HepG2 (cell line): ENCODE data around the gene PRR19. TPM values are rescaled to one million over a fixed set of nuclear protein-coding genes. Genes with fewer than 3 reads are reported as not detected.

Experiments
- AGO2 ChIP-seq: fragments of 200-400 bp; formaldehyde crosslinking; optimal IDR thresholded peaks from 2 replicates; pipeline ENCODE3; 2017; ENCODE audit warnings: mild to moderate bottlenecking, low read depth, low read length, moderate library complexity
- ARNT2 ChIP-seq: sonication (generic); formaldehyde crosslinking; IDR thresholded peaks from 2 replicates; pipeline ENCODE4 v1.8.0; 2022; ENCODE audit warnings: mild to moderate bottlenecking, low read depth, missing genetic modification reagents, moderate library complexity
- ATRX ChIP-seq: sonication (generic); formaldehyde crosslinking; IDR thresholded peaks from 2 replicates; pipeline ENCODE4 v1.4.0; 2020; ENCODE audit warnings: missing genetic modification reagents, borderline replicate concordance
- EZH2 ChIP-seq: conservative IDR thresholded peaks from 2 replicates; pipeline ENCODE4 v1.6.1; 2012; ENCODE audit warnings: mild to moderate bottlenecking, low read depth, low read length, moderate library complexity
- HDAC2 ChIP-seq: sonication (generic); formaldehyde crosslinking; IDR thresholded peaks from 2 replicates; pipeline ENCODE4 v1.4.0; 2020; ENCODE audit warnings: missing genetic modification reagents
- HES4 ChIP-seq: sonication (generic); formaldehyde crosslinking; IDR thresholded peaks from 2 replicates; pipeline ENCODE4 v1.9.0; 2021; ENCODE audit warnings: mild to moderate bottlenecking, missing genetic modification reagents, borderline replicate concordance
- HMG20B ChIP-seq: conservative IDR thresholded peaks from 2 replicates; pipeline ENCODE4 v1.6.1; 2016; ENCODE audit warnings: missing genetic modification reagents, missing compliant biosample characterization
- KLF16 ChIP-seq, 2 experiments: sonication (generic) in 1 of 2; formaldehyde crosslinking in 1 of 2; IDR thresholded peaks; 2 replicates each; pipeline versions ENCODE4 v1.6.1 to v1.8.0; 2016 to 2023; ENCODE audit warnings: missing genetic modification reagents in 2 of 2, missing compliant biosample characterization in 1 of 2
- MED13 ChIP-seq: sonication (generic); formaldehyde crosslinking; IDR thresholded peaks from 2 replicates; pipeline ENCODE4 v1.5.0; 2020; ENCODE audit warnings: missing genetic modification reagents
- MED8 ChIP-seq: sonication (generic); formaldehyde crosslinking; IDR thresholded peaks from 2 replicates; pipeline ENCODE4 v1.8.1; 2023; ENCODE audit warnings: mild to moderate bottlenecking, missing genetic modification reagents; ENCODE audit not compliant: insufficient replicate concordance
- PHF21A ChIP-seq: sonication (generic); formaldehyde crosslinking; IDR thresholded peaks from 2 replicates; pipeline ENCODE4 v1.5.0; 2020; ENCODE audit warnings: mild to moderate bottlenecking, missing genetic modification reagents
- SRF ChIP-seq: IDR thresholded peaks from 2 replicates; pipeline ENCODE4 v1.6.1; 2011; ENCODE audit warnings: mild to moderate bottlenecking, low read depth, low read length, moderate library complexity
- SRY ChIP-seq: sonication (generic); formaldehyde crosslinking; IDR thresholded peaks from 2 replicates; pipeline ENCODE4 v1.8.0; 2022; ENCODE audit warnings: mild to moderate bottlenecking, missing genetic modification reagents
- TCF7 ChIP-seq: sonication (generic); IDR thresholded peaks from 2 replicates; pipeline ENCODE4 v1.6.1; 2016; ENCODE audit warnings: antibody characterized with exemption, low read depth
- THAP11 ChIP-seq: IDR thresholded peaks from 2 replicates; pipeline ENCODE4 v1.6.1; 2016; ENCODE audit warnings: missing biosample characterization, missing genetic modification reagents
- TOPORS ChIP-seq: sonication (generic); formaldehyde crosslinking; IDR thresholded peaks from 2 replicates; pipeline ENCODE4 v1.8.0; 2023; ENCODE audit warnings: mild to moderate bottlenecking, missing genetic modification reagents
- ZNF10 ChIP-seq: sonication (generic); formaldehyde crosslinking; IDR thresholded peaks from 2 replicates; pipeline ENCODE4 v1.4.0; 2020; ENCODE audit warnings: mild to moderate bottlenecking, low read depth, missing genetic modification reagents, borderline replicate concordance
- ZNF205 ChIP-seq: IDR thresholded peaks from 2 replicates; pipeline ENCODE4 v1.6.1; 2018; ENCODE audit warnings: missing biosample characterization, missing genetic modification reagents
- ZNF24 ChIP-seq: fragments of 450-650 bp; IDR thresholded peaks from 2 replicates; pipeline ENCODE4 v1.6.1; 2017; ENCODE audit warnings: antibody characterized with exemption, mild to moderate bottlenecking
- ZNF790 ChIP-seq: sonication (generic); formaldehyde crosslinking; IDR thresholded peaks from 2 replicates; pipeline ENCODE4 v1.8.0; 2022; ENCODE audit warnings: missing genetic modification reagents, mild to moderate bottlenecking, borderline replicate concordance
- polyA plus RNA-seq, 8 experiments: library from polyadenylated mRNA; depleted of rRNA in 3 of 8; stranded (reverse) in 7 of 8; unstranded in 1 of 8; fragments of >200 nt; fragmentation: Illumina TruSeq in 4 of 8; extraction: Trizol in 4 of 8; gene quantifications; 2 replicates each; pipeline versions ENCODE4 v1.2.1 to v1.2.3, GENCODE V29; 2011 to 2016; ENCODE audit warnings: low read depth in 4 of 8, missing spikeins in 1 of 8, mixed read lengths in 1 of 8; ENCODE audit not compliant: insufficient read depth in 1 of 8
- total RNA-seq, 5 experiments: library from RNA; depleted of rRNA; stranded (reverse); fragments of >200 nt; fragmentation: Illumina TruSeq; extraction: Trizol; gene quantifications; 2 replicates each; pipeline ENCODE4 v1.2.3, GENCODE V29; 2016; ENCODE audit warnings: low read depth in 1 of 5
- TF ChIP-seq, protein P1 (sequence below): sonication (generic); formaldehyde crosslinking; IDR thresholded peaks from one replicate; pipeline ENCODE4 v1.5.1; 2020; ENCODE audit warnings: mild to moderate bottlenecking, missing genetic modification reagents; ENCODE audit errors: not compliant biosample characterization

Gene PRR19
- total and polyA plus RNA-seq, 2 of the 13 experiments (the other 11 are each of a cell fraction or from before 2014, with no cell fraction given): 0.21 to 0.33 TPM

DNA sequence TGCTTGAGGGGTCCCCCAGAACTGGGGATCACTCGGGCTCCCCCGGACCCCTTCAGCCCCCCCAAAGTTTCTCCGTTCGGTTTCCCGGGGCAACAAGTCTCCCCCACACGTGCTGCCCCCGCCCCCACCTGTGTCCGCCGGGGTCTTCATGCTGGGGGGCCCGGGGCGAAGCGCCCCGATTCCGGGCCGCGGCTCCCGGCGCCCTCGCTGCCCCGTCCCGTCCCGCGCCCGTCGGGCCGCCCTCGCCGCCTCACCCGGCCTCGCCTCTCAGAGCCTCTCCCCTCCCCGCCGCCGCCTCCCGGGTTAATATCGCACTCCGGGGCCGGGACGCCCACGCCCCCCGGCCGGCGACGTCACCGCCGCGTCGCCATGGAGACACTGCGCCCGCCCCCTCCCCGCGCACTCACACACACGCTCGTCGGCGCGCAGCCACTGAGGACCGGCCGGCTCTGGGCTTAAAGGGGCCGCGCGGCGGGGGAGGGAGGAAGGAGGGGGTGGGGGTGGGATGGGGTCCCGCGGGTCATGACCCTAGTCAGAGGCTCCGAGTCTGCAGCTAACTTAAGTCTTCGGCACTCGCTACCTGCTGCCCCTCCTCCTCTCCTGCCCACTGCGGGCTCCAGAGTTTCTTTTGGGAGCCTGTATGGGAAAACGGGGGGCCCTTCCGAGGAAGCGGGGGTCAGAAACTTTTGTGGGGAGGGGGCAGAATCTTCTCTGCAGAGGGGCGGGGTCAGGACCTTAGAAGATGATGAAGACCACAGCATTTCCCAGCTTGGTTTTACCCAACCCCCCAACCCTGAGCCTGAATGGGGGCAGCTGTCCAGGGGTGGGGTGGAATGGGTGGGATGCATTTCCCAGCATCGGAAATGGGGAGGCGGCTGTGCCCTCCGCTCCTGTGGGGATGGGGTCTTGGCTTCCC is 46.8 kb upstream of the PRR19 start, which contains the start of gene ERF (continued):
- TF ChIP-seq, protein P1, sequence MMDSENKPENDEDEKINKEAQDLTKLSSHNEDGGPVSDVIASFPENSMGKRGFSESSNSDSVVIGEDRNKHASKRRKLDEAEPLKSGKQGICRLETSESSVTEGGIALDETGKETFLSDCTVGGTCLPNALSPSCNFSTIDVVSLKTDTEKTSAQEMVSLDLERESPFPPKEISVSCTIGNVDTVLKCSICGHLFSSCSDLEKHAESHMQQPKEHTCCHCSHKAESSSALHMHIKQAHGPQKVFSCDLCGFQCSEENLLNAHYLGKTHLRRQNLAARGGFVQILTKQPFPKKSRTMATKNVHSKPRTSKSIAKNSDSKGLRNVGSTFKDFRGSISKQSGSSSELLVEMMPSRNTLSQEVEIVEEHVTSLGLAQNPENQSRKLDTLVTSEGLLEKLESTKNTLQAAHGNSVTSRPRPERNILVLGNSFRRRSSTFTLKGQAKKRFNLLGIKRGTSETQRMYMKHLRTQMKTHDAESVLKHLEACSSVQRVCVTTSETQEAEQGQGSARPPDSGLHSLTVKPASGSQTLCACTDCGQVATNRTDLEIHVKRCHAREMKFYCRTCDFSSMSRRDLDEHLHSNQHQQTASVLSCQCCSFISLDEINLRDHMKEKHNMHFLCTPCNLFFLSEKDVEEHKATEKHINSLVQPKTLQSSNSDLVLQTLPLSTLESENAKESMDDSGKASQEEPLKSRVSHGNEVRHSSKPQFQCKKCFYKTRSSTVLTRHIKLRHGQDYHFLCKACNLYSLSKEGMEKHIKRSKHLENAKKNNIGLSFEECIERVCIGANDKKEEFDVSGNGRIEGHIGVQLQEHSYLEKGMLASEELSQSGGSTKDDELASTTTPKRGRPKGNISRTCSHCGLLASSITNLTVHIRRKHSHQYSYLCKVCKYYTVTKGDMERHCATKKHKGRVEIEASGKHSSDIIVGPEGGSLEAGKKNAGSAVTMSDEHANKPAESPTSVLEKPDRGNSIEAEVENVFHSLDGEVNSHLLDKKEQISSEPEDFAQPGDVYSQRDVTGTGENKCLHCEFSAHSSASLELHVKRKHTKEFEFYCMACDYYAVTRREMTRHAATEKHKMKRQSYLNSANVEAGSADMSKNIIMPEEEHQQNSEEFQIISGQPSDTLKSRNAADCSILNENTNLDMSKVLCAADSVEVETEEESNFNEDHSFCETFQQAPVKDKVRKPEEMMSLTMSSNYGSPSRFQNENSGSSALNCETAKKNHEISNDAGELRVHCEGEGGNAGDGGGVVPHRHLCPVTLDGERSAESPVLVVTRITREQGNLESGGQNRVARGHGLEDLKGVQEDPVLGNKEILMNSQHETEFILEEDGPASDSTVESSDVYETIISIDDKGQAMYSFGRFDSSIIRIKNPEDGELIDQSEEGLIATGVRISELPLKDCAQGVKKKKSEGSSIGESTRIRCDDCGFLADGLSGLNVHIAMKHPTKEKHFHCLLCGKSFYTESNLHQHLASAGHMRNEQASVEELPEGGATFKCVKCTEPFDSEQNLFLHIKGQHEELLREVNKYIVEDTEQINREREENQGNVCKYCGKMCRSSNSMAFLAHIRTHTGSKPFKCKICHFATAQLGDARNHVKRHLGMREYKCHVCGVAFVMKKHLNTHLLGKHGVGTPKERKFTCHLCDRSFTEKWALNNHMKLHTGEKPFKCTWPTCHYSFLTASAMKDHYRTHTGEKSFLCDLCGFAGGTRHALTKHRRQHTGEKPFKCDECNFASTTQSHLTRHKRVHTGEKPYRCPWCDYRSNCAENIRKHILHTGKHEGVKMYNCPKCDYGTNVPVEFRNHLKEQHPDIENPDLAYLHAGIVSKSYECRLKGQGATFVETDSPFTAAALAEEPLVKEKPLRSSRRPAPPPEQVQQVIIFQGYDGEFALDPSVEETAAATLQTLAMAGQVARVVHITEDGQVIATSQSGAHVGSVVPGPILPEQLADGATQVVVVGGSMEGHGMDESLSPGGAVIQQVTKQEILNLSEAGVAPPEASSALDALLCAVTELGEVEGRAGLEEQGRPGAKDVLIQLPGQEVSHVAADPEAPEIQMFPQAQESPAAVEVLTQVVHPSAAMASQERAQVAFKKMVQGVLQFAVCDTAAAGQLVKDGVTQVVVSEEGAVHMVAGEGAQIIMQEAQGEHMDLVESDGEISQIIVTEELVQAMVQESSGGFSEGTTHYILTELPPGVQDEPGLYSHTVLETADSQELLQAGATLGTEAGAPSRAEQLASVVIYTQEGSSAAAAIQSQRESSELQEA (CRISPR knock-in tag): no peak
- no peak for TF ChIP-seq PHF21A (CRISPR knock-in tag)
- TF ChIP-seq ATRX (CRISPR knock-in tag): no peak
- no peak for TF ChIP-seq TCF7
- no peak for TF ChIP-seq HDAC2 (CRISPR knock-in tag)
- TF ChIP-seq AGO2: peak; percentile 85
- peak; percentile 72 for TF ChIP-seq THAP11 (CRISPR knock-in tag)
- TF ChIP-seq SRY (CRISPR knock-in tag): peak; percentile 62; the same call in 1 of the 2 replicates
- peak in 1 of 2 experiments; percentile 58; a peak in 2 of 4 replicates for TF ChIP-seq KLF16 (CRISPR knock-in tag; IDR thresholded peaks at IDR 0.05)
- no peak for TF ChIP-seq ZNF10 (CRISPR knock-in tag)
- TF ChIP-seq ARNT2 (CRISPR knock-in tag): peak; percentile 42; the same call in 1 of the 2 replicates
- TF ChIP-seq ZNF205 (CRISPR knock-in tag): no peak
- TF ChIP-seq MED13: no peak
- TF ChIP-seq ZNF790 (CRISPR knock-in tag): peak; percentile 49; the same call in 1 of the 2 replicates
- no peak for TF ChIP-seq SRF
- TF ChIP-seq HES4 (CRISPR knock-in tag): 0 out of 2 replicates have a peak, but pooled peaks have one; percentile 81
- no peak for TF ChIP-seq ZNF24
- no peak for TF ChIP-seq MED8 (CRISPR knock-in tag)
- 0 out of 2 replicates have a peak, but pooled peaks have one; percentile 11 for TF ChIP-seq TOPORS (CRISPR knock-in tag)
- TF ChIP-seq EZH2: no peak
- no peak for TF ChIP-seq HMG20B (CRISPR knock-in tag)
